ENCODE results near the gene HNRNPM.

DNA sequence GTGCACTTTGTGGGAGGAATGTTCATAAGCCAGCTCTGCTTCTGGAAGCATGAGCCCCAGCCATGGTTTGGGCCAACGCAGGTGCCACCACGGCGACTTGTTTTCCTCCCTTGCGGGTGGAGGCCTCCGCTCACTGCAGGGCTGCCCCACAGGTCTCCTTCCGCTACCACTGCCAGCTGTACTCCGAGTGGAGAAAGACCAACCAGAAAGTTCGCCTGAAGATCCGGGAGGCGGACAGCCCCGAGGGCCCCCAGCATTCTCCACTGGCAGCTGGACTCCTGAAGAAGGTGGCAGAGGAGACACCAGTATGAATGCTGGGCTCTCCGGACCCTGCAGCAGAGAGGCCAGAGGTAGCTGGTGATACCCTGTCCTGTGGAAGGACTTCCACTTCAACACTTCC is 6.5 kb upstream of the HNRNPM start:
- TF ChIP-seq, protein P1, sequence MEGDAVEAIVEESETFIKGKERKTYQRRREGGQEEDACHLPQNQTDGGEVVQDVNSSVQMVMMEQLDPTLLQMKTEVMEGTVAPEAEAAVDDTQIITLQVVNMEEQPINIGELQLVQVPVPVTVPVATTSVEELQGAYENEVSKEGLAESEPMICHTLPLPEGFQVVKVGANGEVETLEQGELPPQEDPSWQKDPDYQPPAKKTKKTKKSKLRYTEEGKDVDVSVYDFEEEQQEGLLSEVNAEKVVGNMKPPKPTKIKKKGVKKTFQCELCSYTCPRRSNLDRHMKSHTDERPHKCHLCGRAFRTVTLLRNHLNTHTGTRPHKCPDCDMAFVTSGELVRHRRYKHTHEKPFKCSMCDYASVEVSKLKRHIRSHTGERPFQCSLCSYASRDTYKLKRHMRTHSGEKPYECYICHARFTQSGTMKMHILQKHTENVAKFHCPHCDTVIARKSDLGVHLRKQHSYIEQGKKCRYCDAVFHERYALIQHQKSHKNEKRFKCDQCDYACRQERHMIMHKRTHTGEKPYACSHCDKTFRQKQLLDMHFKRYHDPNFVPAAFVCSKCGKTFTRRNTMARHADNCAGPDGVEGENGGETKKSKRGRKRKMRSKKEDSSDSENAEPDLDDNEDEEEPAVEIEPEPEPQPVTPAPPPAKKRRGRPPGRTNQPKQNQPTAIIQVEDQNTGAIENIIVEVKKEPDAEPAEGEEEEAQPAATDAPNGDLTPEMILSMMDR (IDR thresholded peaks at IDR 0.05; ENCODE audit: low read length) = no peak
- no peak for TF ChIP-seq EZH2phosphoT487 (IDR thresholded peaks at IDR 0.05; ENCODE audit: low read length)
- TF ChIP-seq EZH2 (optimal IDR thresholded peaks at IDR 0.05; ENCODE audit: low read depth, low read length) = no peak
